Naive thymus-derived CD4-positive, alpha-beta T cell (primary cell): Measurements from ENCODE around the gene ILK. TPM values are rescaled to one million over a fixed set of nuclear protein-coding genes. Genes with fewer than 3 reads are reported as not detected.

Experiments
- ATAC-seq: fragments of 150-1000 bp; cut with Tn5 transposase; 2 replicates; pipeline ENCODE4 v1.10.0; 2021; ENCODE audit warnings: mild to moderate bottlenecking, moderate library complexity
- CTCF ChIA-PET: fragments of 350-600 bp; sonication (Branson Sonifier 250); formaldehyde crosslinking; loops from one replicate; lab custom pipeline; 2021; ENCODE audit warnings: antibody characterized with exemption; lab: Charles Lee
- POLR2A ChIA-PET: fragments of 350-600 bp; sonication (Branson Sonifier 250); formaldehyde crosslinking; loops from one replicate; lab custom pipeline; 2021; ENCODE audit warnings: antibody characterized with exemption, inconsistent platforms; lab: Charles Lee
- DNase-seq, 9 donors: peaks; one replicate each; pipeline versions ENCODE4 v3.0.0 to v3.0.0-alpha.2; 2020 to 2022; ENCODE audit warnings: mixed read lengths in 1 of 9
- H3K27ac ChIP-seq: one replicate; pipeline ENCODE4 v1.7.0; 2013; ENCODE audit warnings: mild to moderate bottlenecking, low read depth, low read length, moderate library complexity
- H3K27me3 ChIP-seq, 2 donors: one replicate each; pipeline ENCODE4 v1.7.0; 2013; ENCODE audit warnings: low read length in 2 of 2, mild to moderate bottlenecking in 2 of 2, moderate library complexity in 2 of 2; ENCODE audit not compliant: control insufficient read depth in 2 of 2, insufficient read depth in 2 of 2
- H3K36me3 ChIP-seq, 3 experiments: 1 replicate in 2 of 3; 2 replicates in 1 of 3; pipeline ENCODE4 v1.7.0; 2013; ENCODE audit warnings: low read length in 3 of 3, mild to moderate bottlenecking in 3 of 3, moderate library complexity in 1 of 3; ENCODE audit not compliant: insufficient read depth in 3 of 3, control insufficient read depth in 2 of 3
- H3K4me1 ChIP-seq, 2 donors: one replicate each; pipeline ENCODE4 v1.7.0; 2013; ENCODE audit warnings: low read length in 2 of 2, mild to moderate bottlenecking in 2 of 2, moderate library complexity in 1 of 2; ENCODE audit not compliant: control insufficient read depth in 2 of 2, insufficient read depth in 2 of 2
- H3K4me3 ChIP-seq: 2 replicates; pipeline ENCODE4 v1.7.0; 2013; ENCODE audit warnings: mild to moderate bottlenecking, low read length
- H3K9me3 ChIP-seq, 3 experiments: 1 replicate in 2 of 3; 2 replicates in 1 of 3; pipeline ENCODE4 v1.7.0; 2013; ENCODE audit warnings: low read length in 3 of 3; ENCODE audit not compliant: control insufficient read depth in 2 of 3
- H3K27ac Mint-ChIP-seq, 9 donors: one replicate each; pipeline ENCODE4 v1.8.0; 2020 to 2022; ENCODE audit warnings: mixed read lengths in 9 of 9, mild to moderate bottlenecking in 8 of 9, moderate library complexity in 5 of 9, inconsistent platforms in 2 of 9
- H3K27me3 Mint-ChIP-seq, 5 donors: one replicate each; pipeline ENCODE4 v1.8.0; 2021 to 2022; ENCODE audit warnings: mixed read lengths in 5 of 5, mild to moderate bottlenecking in 1 of 5
- H3K36me3 Mint-ChIP-seq, 5 donors: one replicate each; pipeline ENCODE4 v1.8.0; 2020 to 2022; ENCODE audit warnings: mixed read lengths in 5 of 5, mild to moderate bottlenecking in 3 of 5, inconsistent platforms in 1 of 5
- H3K4me1 Mint-ChIP-seq, 7 donors: one replicate each; pipeline ENCODE4 v1.8.0; 2020 to 2022; ENCODE audit warnings: mixed read lengths in 7 of 7, mild to moderate bottlenecking in 3 of 7, inconsistent platforms in 1 of 7
- H3K4me3 Mint-ChIP-seq, 10 donors: one replicate each; pipeline ENCODE4 v1.8.0; 2020 to 2022; ENCODE audit warnings: mild to moderate bottlenecking in 10 of 10, mixed read lengths in 10 of 10, moderate library complexity in 6 of 10, inconsistent platforms in 2 of 10
- H3K9me3 Mint-ChIP-seq, 11 donors: one replicate each; pipeline ENCODE4 v1.8.0; 2020 to 2022; ENCODE audit warnings: mixed read lengths in 11 of 11, mild to moderate bottlenecking in 4 of 11, inconsistent platforms in 1 of 11, moderate library complexity in 1 of 11
- intact Hi-C, 2 donors: fragments of 100-400 bp; cut with micrococcal nuclease; formaldehyde crosslinking; loops; one replicate each; pipeline ENCODE4 v1.15.1; 2023
- polyA plus RNA-seq, 2 donors: library from polyadenylated mRNA; unstranded; fragments of 300-500 nt; fragmentation: Illumina TruSeq; gene quantifications; one replicate each; pipeline ENCODE4 v1.2.3, GENCODE V29; 2021
- total RNA-seq, 6 experiments: library from RNA in 5 of 6; stranded (reverse) in 5 of 6; gene quantifications; 1 replicate in 5 of 6; 2 replicates in 1 of 6; pipeline ENCODE4 v1.2.3 and lab custom pipeline; 2021 to 2026

Gene ILK
- total and polyA plus RNA-seq, 7 experiments from 2014 or later, result 34.4 to 165 (median 79.7) TPM

DNA sequence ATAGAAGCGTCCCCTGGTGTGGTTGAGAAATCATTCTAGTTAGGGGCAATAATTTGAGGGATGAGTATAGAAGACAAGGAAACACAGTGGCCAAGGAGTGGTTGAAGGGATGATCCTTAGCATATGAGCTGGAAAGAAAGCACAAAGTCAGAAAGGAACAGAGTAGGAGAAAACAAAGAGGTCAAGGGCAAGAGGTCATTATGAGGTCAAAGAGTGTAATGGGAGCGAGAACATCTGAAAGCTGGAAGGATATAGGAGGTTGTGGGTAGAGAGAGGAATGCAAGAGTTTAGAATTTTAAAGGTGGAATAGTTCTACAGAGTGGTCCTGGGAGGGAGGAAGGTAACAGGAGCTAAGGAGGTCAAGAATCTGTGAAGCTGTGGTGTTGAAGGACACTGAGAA is 50.1 kb downstream of the ILK start:
- H3K4me1 Mint-ChIP-seq, result peaks cover 5 to 11% (median 7%) of the 10 kb centered on the region in 7 donors
- ChIA-PET CTCF (interaction anchor here (1.0 to 1.2 kb wide), 2 partner anchors 14 to 49 kb away, joined by 3 read pairs; no protein-coding TSS in a partner anchor), POLR2A (interaction anchor here (0.6 to 2.7 kb wide), 12 partner anchors 9 to 43 kb away, joined by 3 to 8 read pairs (median 4); partner anchors contain the start of genes MRPL17 and TPP1)
- no peak overlapping the region for H3K4me3 ChIP-seq
- H3K36me3 Mint-ChIP-seq, result peaks cover 0 to 3% (median 0%) of the 10 kb centered on the region in 5 donors
- peak overlapping the region; percentile 17 for H3K27ac ChIP-seq
- no peak for DNase-seq
- H3K27me3 ChIP-seq, result no peaks in the 10 kb centered on the region
- ATAC-seq, result no peak
- H3K9me3 ChIP-seq, result no peaks in the 10 kb centered on the region
- H3K27ac Mint-ChIP-seq, result no peak overlapping the region
- peaks cover 0 to 26% of the 10 kb centered on the region in 2 donors for H3K4me1 ChIP-seq
- H3K9me3 Mint-ChIP-seq, result no peaks in the 10 kb centered on the region
- H3K36me3 ChIP-seq, result no peaks in the 10 kb centered on the region
- no peak overlapping the region for H3K4me3 Mint-ChIP-seq
- H3K27me3 Mint-ChIP-seq, result peaks cover 0 to 16% (median 0%) of the 10 kb centered on the region in 5 donors
- intact Hi-C loops, result loop anchor here (1.0 to 5.0 kb wide), 4 partner anchors 13 to 41 kb away; partner anchors contain the start of genes MRPL17 (in 1 of the 2), TAF10 (in 1 of the 2) and TPP1 (in 1 of the 2)

- ChIA-PET CTCF (interaction anchor here (0.7 to 1.2 kb wide), 3 partner anchors 13 to 173 kb away, joined by 3 read pairs; partner anchors contain the start of gene ARFIP2), POLR2A (interaction anchor here (0.6 to 2.7 kb wide), 14 partner anchors 8 to 44 kb away, joined by 3 to 8 read pairs (median 4); partner anchors contain the start of genes MRPL17 and TPP1)
- Histone ChIP-seq H3K27me3 (no peaks in the 10 kb centered on the region), H3K9me3 (no peaks in the 10 kb centered on the region), H3K4me1 (peaks cover 0 to 26% of the 10 kb centered on the region in 2 donors), H3K4me3 (peak overlapping the region; percentile 52), H3K36me3 (no peaks in the 10 kb centered on the region), H3K27ac (peak overlapping the region; percentile 66)
- Mint-ChIP-seq H3K4me1 (peaks cover 5 to 11% (median 7%) of the 10 kb centered on the region in 7 donors), H3K4me3 (no peak overlapping the region), H3K27ac (no peak overlapping the region), H3K27me3 (peaks cover 0 to 16% (median 0%) of the 10 kb centered on the region in 5 donors), H3K36me3 (peaks cover 0 to 3% (median 0%) of the 10 kb centered on the region in 5 donors), H3K9me3 (no peaks in the 10 kb centered on the region)
- ATAC-seq, result peak; percentile 25
- intact Hi-C loops, result loop anchor here (1.0 to 5.0 kb wide), 5 partner anchors 7 to 42 kb away; partner anchors contain the start of genes TPP1 (in 2 of the 2), MRPL17 (in 1 of the 2) and TAF10 (in 1 of the 2)
- DNase-seq, result peak in 1 of 9 donors; percentile 15
These were observed 50.9 kb downstream of the ILK start for GRCh38 chr11:6654281-6655019.

GRCh38 chr11:6655020-6655789 is 51.6 kb downstream of the ILK start:
- no peaks in the 10 kb centered on the region for H3K27me3 ChIP-seq
- ChIA-PET POLR2A (interaction anchor here (0.6 to 2.4 kb wide), 8 partner anchors 8 to 51 kb away, joined by 3 to 10 read pairs (median 6); partner anchors contain the start of gene TPP1), CTCF (interaction anchor here (0.7 kb wide), 1 partner anchor 174 kb away, joined by 3 read pairs; the partner anchor contains the start of gene ARFIP2)
- intact Hi-C loops, result loop anchor here in 1 of 2 donors (1.0 to 2.0 kb wide), 3 partner anchors 8 to 36 kb away; partner anchors contain the start of genes MRPL17 and TPP1
- no peak overlapping the region for H3K4me3 Mint-ChIP-seq
- DNase-seq (peak in 7 of 9 donors; percentile 15 to 50 (median 34)), ATAC-seq (peak; percentile 60)
- no peaks in the 10 kb centered on the region for H3K9me3 Mint-ChIP-seq
- peak overlapping the region; percentile 52 for H3K4me3 ChIP-seq
- peak overlapping the region; percentile 66 for H3K27ac ChIP-seq
- peaks cover 0 to 26% of the 10 kb centered on the region in 2 donors for H3K4me1 ChIP-seq
- H3K9me3 ChIP-seq, result no peaks in the 10 kb centered on the region
- peaks cover 5 to 11% (median 7%) of the 10 kb centered on the region in 7 donors for H3K4me1 Mint-ChIP-seq
- H3K27ac Mint-ChIP-seq, result no peak overlapping the region
- H3K36me3 ChIP-seq, result no peaks in the 10 kb centered on the region
- H3K27me3 Mint-ChIP-seq, result peaks cover 0 to 16% (median 0%) of the 10 kb centered on the region in 5 donors
- H3K36me3 Mint-ChIP-seq, result peaks cover 0 to 3% (median 0%) of the 10 kb centered on the region in 5 donors

GRCh38 chr11:6655790-6656583 is 52.4 kb downstream of the ILK start, which contains the start of gene DCHS1:
TSS of gene DCHS1 (minus strand) at chr11:6655809. CDS start at chr11:6641613, 14,196 bp downstream.
- H3K27ac Mint-ChIP-seq, result peak within 1 kb of the TSS in 8 of 9 donors; percentile 16 to 81 (median 66)
- H3K27me3 Mint-ChIP-seq, result peaks cover 0 to 16% (median 0%) of the 10 kb centered on the region in 5 donors
- peak within 1 kb of the TSS; percentile 65 to 89 (median 74) for H3K4me3 Mint-ChIP-seq
- Histone ChIP-seq H3K27me3 (no peaks in the 10 kb centered on the region), H3K36me3 (no peaks in the 10 kb centered on the region), H3K9me3 (no peaks in the 10 kb centered on the region), H3K27ac (peak within 1 kb of the TSS; percentile 66), H3K4me1 (peaks cover 0 to 26% of the 10 kb centered on the region in 2 donors), H3K4me3 (peak within 1 kb of the TSS; percentile 52)
- DNase-seq, result peak in 4 of 9 donors; percentile 14 to 19 (median 18)
- POLR2A ChIA-PET, result interaction anchor here (0.7 to 2.4 kb wide), 7 partner anchors 9 to 51 kb away, joined by 3 to 10 read pairs (median 3); partner anchors contain the start of gene TPP1
- intact Hi-C loops, result loop anchor here in 1 of 2 donors (1.0 to 2.0 kb wide), 3 partner anchors 9 to 37 kb away; partner anchors contain the start of genes MRPL17 and TPP1
- peaks cover 0 to 3% (median 0%) of the 10 kb centered on the region in 5 donors for H3K36me3 Mint-ChIP-seq
- peaks cover 5 to 11% (median 7%) of the 10 kb centered on the region in 7 donors for H3K4me1 Mint-ChIP-seq
- no peaks in the 10 kb centered on the region for H3K9me3 Mint-ChIP-seq
- peak; percentile 40 for ATAC-seq
- CTCF ChIA-PET, result no interaction called here

- Mint-ChIP-seq H3K4me3 (peak overlapping the region; percentile 65 to 89 (median 74)), H3K4me1 (peaks cover 5 to 11% (median 7%) of the 10 kb centered on the region in 7 donors), H3K36me3 (peaks cover 0 to 3% (median 0%) of the 10 kb centered on the region in 5 donors), H3K27ac (peak overlapping the region in 7 of 9 donors; percentile 45 to 81 (median 66)), H3K9me3 (no peaks in the 10 kb centered on the region), H3K27me3 (peaks cover 0 to 16% (median 0%) of the 10 kb centered on the region in 5 donors)
- POLR2A ChIA-PET, result interaction anchor here (0.7 to 2.4 kb wide), 10 partner anchors 8 to 215 kb away, joined by 3 to 10 read pairs (median 4); partner anchors contain the start of genes TAF10 and TPP1
- Histone ChIP-seq H3K27me3 (no peaks in the 10 kb centered on the region), H3K4me3 (no peak overlapping the region), H3K36me3 (no peaks in the 10 kb centered on the region), H3K9me3 (no peaks in the 10 kb centered on the region), H3K4me1 (peaks cover 0 to 26% of the 10 kb centered on the region in 2 donors), H3K27ac (no peak overlapping the region)
- intact Hi-C loops, result no loop called here
- ATAC-seq (no peak), DNase-seq (no peak)
- CTCF ChIA-PET, result no interaction called here
These were observed 53.0 kb downstream of the ILK start for GRCh38 chr11:6656584-6656915.
